ENCODE data around the gene ARSG. TPM values are rescaled to one million over a fixed set of nuclear protein-coding genes. Genes with fewer than 3 reads are reported as not detected.

Gene ARSG
- total and polyA plus RNA-seq, 9 of the 15 experiments (the other 6 are each of a cell fraction or from before 2014, with no cell fraction given), result 1.0 to 5.6 (median 1.8) TPM

DNA sequence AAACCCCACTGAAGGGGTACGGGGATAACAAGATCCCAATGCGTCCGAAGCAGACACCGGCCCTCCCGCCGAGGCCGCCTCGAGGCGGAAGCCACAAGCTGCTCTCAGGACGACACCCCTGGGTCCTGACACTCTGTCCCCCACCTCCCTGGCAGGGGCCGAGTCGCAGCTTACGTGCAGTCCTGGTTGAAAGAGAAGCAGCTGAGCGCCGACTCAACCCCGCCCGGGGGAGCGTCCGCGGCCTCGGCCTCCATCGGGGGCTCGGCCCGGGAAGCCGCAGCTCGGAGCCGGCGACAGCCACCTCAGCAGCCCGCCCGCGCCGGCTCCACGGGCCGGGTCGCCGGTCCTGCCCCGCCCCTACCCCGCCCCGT is 165.9 kb downstream of the ARSG start, which contains the start of gene WIPI1:
TSS of gene WIPI1 (minus strand) at position 329 of the 371 bp plus-strand sequence. CDS start at position 254, 75 bp downstream.
- H3K4me3 ChIP-seq, result peak within 1 kb of the TSS; percentile 57
- peak within 1 kb of the TSS; percentile 81 for H3K4me2 ChIP-seq (ENCODE audit: insufficient read depth, low read length)
- no peak for FAIRE-seq
- H3K4me1 ChIP-seq (replicated peaks in 1 of 2; ENCODE audit: control insufficient read depth in 2 of 2, insufficient read depth in 2 of 2, low read length in 2 of 2), result peaks cover 13 to 38% of the 10 kb centered on the region in 2 experiments
- no TSS peak for BruUV-seq (replicated peaks)
- H3K9me3 ChIP-seq (replicated peaks; ENCODE audit: control insufficient read depth, insufficient read depth, low read depth, low read length), result no peaks in the 10 kb centered on the region
- H3K9me1 ChIP-seq (ENCODE audit: control insufficient read depth, insufficient read depth, low read length), result no peaks in the 10 kb centered on the region
- peak within 1 kb of the TSS; percentile 46 to 92 for H3K9ac ChIP-seq (ENCODE audit: insufficient read depth in 1 of 2, low read depth in 2 of 2, low read length in 2 of 2)
- POLR2A ChIA-PET, result interaction anchor here (0.9 to 3.0 kb wide), 5 partner anchors 10 to 32 kb away, joined by 3 to 12 read pairs (median 5); no protein-coding TSS in a partner anchor
- intact Hi-C loops (cut with micrococcal nuclease) (loop anchor here (2.0 kb wide), 1 partner anchor 20 kb away; no protein-coding TSS in a partner anchor), in situ Hi-C loops (cut with MboI) (loop anchor here (25.0 kb wide), 1 partner anchor 495 kb away; no protein-coding TSS in a partner anchor)
- 0% methylated on average over 14 of the region's 39 CpGs for WGBS (ENCODE audit: insufficient coverage, low coverage, missing lambda C conversion rate)
- H3K79me2 ChIP-seq (ENCODE audit: control insufficient read depth, insufficient read depth, low read length), result no peaks in the 10 kb centered on the region
- H3K27ac ChIP-seq (ENCODE audit: extremely low read depth, low read depth, low read length), result peak within 1 kb of the TSS; percentile 34
- H2AFZ ChIP-seq (ENCODE audit: low read depth, low read length), result peak within 1 kb of the TSS; percentile 88
- no peaks in the 10 kb centered on the region for H4K20me1 ChIP-seq (replicated peaks; ENCODE audit: control insufficient read depth, insufficient read depth, low read length)
- no peaks in the 10 kb centered on the region for H3K36me3 ChIP-seq (ENCODE audit: control insufficient read depth, insufficient read depth, low read length)
- CTCF ChIA-PET (ENCODE audit: low intra/inter-chr PET ratio), result no interaction called here
- DNase-seq (ENCODE audit: extremely low read depth in 1 of 4, low spot score in 3 of 4), result no peak
- ATAC-seq, result peak; percentile 59
- no peaks in the 10 kb centered on the region for H3K27me3 ChIP-seq (ENCODE audit: control insufficient read depth in 2 of 2, insufficient read depth in 2 of 2, low read length in 2 of 2)
- peak; percentile 82 for TF ChIP-seq POLR2G (IDR thresholded peaks at IDR 0.05; ENCODE audit: low read depth, low read length)
- peak in 1 of 2 experiments; percentile 55 for TF ChIP-seq E2F6 (IDR thresholded peaks at IDR 0.05; ENCODE audit: borderline replicate concordance in 1 of 2, extremely low read depth in 1 of 2, insufficient read depth in 1 of 2, insufficient read length in 1 of 2, low read depth in 1 of 2, low read length in 1 of 2, poor library complexity in 1 of 2, severe bottlenecking in 1 of 2)
- TF ChIP-seq GABPA (tag; conservative IDR thresholded peaks at IDR 0.05; ENCODE audit: low read depth), result 0 out of 2 replicates have a peak, but pooled peaks have one; percentile 8
- peak; percentile 46; the same call in 1 of the 2 replicates for TF ChIP-seq ZBTB7A (IDR thresholded peaks at IDR 0.05; ENCODE audit: borderline replicate concordance, control insufficient read depth, low read depth, low read length)
- TF ChIP-seq, protein P1, sequence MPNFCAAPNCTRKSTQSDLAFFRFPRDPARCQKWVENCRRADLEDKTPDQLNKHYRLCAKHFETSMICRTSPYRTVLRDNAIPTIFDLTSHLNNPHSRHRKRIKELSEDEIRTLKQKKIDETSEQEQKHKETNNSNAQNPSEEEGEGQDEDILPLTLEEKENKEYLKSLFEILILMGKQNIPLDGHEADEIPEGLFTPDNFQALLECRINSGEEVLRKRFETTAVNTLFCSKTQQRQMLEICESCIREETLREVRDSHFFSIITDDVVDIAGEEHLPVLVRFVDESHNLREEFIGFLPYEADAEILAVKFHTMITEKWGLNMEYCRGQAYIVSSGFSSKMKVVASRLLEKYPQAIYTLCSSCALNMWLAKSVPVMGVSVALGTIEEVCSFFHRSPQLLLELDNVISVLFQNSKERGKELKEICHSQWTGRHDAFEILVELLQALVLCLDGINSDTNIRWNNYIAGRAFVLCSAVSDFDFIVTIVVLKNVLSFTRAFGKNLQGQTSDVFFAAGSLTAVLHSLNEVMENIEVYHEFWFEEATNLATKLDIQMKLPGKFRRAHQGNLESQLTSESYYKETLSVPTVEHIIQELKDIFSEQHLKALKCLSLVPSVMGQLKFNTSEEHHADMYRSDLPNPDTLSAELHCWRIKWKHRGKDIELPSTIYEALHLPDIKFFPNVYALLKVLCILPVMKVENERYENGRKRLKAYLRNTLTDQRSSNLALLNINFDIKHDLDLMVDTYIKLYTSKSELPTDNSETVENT (CRISPR knock-in tag; IDR thresholded peaks at IDR 0.05), result peak; percentile 71; the same call in 1 of the 2 replicates
- TF ChIP-seq RBFOX2 (IDR thresholded peaks at IDR 0.05; ENCODE audit: low read depth, low read length), result 0 out of 2 replicates have a peak, but pooled peaks have one; percentile 56
- no peak for TF ChIP-seq CEBPG (CRISPR knock-in tag; IDR thresholded peaks at IDR 0.05)
- no peak for TF ChIP-seq CEBPG (tag; conservative IDR thresholded peaks at IDR 0.05 in 1 of 2, IDR thresholded peaks at IDR 0.05 in 1 of 2)
- no peak for TF ChIP-seq ZNF518B (CRISPR knock-in tag; IDR thresholded peaks at IDR 0.05)
- no peak for TF ChIP-seq KDM5B (IDR thresholded peaks at IDR 0.05; ENCODE audit: insufficient replicate concordance, low read depth, low read length)
- TF ChIP-seq PML (IDR thresholded peaks at IDR 0.05; ENCODE audit: low read length), result peak; percentile 21; the same call in 1 of the 2 replicates
